Measurements from ENCODE around the gene TMOD2.

Gene TMOD2

GRCh38 chr15:51750792-51751696, at the start of gene TMOD2:
Gene TMOD2, plus strand, starts transcription at chr15:51751597. Its CDS starts 14,845 bp downstream, at chr15:51766442.
- peak in 1 of 3 donors; percentile 44 for DNase-seq (ENCODE audit: low read depth in 3 of 3, low spot score in 1 of 3)

DNA sequence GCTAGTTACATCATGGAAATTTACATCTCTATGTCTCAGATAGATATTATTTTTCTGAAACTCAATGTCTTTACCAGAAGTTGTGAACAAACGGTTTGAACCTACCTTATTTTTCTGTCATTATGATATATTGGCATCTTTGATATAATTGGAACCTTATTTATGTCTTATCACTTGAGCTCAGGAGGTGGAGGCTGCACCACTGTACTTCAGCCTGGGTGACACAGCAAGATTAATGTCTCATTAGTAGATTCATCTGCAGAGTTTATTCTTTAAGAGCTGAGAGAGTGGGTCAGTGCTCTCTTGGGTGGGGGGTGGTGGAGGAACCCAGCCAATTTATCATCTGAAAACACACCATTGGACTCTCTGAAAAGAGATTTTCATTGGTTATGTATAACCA, 48.7 kb upstream of the TMOD2 start:
- DNase-seq (ENCODE audit: low read depth in 3 of 3, low spot score in 1 of 3): no peak

DNA sequence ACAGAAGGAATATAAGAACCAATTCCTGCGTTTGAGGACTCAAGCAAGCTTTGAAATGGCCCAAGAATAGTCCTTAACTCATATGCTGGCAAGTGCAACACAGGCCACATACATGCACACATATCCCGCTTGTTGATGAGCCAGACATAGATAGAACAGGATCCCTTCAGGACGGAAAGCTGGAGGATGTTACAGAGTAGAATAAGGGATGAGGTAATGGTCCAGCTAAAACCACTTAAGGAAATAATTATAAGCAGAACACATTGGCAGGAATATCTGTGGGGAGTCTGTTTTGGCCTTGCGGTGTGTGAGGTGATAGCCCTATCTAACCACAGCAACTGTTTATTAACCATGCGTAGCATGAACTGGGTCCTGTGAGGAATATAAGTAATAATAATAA, 45.1 kb upstream of the TMOD2 start:
- DNase-seq (ENCODE audit: low read depth in 3 of 3, low spot score in 1 of 3): no peak

- no peak for DNase-seq (ENCODE audit: low read depth in 3 of 3, low spot score in 1 of 3)
These were observed 44.3 kb upstream of the TMOD2 start for GRCh38 chr15:51706926-51707608.

DNA sequence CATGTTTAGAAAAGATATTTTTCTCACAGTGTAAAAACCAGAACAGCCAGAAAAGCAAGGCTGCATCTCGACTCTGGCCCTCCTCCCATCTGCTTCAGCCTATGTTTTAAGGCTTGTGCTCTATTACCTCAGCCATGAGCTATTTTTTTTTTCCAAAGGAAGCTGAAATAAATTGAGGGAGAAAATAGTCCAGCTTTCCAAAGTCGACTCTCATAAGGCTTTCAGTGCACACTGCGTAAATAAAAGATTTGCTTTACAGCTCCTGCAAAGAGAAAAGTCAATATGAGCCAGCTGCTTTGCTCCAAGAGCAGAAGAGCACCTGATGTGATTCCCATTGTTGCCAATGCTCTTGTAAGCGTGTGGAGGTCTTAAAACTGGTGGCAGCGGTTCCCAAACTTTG, 43.4 kb upstream of the TMOD2 start:
- no peak for DNase-seq (ENCODE audit: low read depth in 3 of 3, low spot score in 1 of 3)

DNA sequence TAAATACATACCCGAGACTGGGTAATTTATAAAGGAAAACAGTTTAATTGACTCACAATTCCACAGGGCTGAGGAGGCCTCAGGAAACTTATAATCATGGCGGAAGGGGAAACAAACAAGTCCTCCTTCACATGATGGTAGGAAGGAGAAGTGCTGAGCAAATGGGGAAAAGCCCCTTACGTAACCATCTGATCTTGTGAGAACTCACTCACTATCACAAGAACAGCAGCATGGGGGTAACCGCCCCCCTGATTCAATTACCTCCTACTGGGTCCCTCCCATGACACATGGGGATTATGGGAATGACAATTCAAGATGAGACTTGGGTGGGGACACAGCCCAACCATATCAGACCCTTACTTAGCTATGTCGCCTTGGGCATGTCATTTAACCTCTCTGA, 42.4 kb upstream of the TMOD2 start:
- no peak for DNase-seq (ENCODE audit: low read depth in 3 of 3, low spot score in 1 of 3)

GRCh38 chr15:51714162-51714561, 37.2 kb upstream of the TMOD2 start:
- DNase-seq (ENCODE audit: low read depth in 3 of 3, low spot score in 1 of 3): no peak

- no peak for DNase-seq (ENCODE audit: low read depth in 3 of 3, low spot score in 1 of 3)
These were observed 36.5 kb upstream of the TMOD2 start for GRCh38 chr15:51714911-51715310.

DNA sequence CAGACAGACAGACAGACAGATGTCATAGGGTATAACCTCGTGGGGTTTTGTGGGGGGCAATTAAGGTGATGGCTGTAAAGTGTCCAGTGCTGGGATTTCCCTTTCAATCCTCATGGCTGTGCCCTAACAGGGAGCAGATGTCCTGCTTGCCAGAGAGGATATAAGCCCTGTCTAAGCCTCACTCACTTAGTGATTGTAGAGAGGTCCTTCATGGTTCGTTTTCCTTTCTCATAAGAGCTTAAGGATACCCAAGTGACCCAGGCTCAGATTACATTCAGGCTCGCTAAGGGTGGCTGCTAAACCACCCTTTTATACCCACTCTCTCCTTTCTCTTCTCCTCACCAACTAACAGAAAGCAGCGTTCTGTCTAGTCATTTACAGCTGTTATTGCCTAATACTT, 33.2 kb upstream of the TMOD2 start:
- DNase-seq (ENCODE audit: low read depth in 3 of 3, low spot score in 1 of 3): no peak

DNA sequence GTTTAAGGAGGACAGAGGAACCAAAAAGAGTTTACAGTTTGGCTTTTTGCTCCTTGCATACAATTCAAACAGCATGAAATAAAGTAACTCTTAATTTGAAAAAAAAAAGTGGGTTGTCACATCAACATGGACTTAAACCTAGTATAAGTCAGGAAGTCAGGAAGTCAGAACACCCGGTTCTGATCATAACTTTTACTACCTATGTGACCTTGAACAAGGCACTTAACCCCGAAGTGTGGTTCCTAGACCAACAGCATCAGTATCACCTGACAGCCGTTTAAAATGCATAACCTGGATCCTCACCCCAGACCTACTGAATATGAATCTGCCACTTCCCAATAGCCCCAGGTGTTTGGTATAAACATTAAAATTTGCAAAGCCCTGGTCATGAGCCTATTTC, 32.7 kb upstream of the TMOD2 start:
- DNase-seq (ENCODE audit: low read depth in 3 of 3, low spot score in 1 of 3): no peak

GRCh38 chr15:51720201-51720995, 31.0 kb upstream of the TMOD2 start:
- no peak for DNase-seq (ENCODE audit: low read depth in 3 of 3, low spot score in 1 of 3)

GRCh38 chr15:51721199-51721960, 30.0 kb upstream of the TMOD2 start:
- DNase-seq (ENCODE audit: low read depth in 3 of 3, low spot score in 1 of 3): no peak

DNA sequence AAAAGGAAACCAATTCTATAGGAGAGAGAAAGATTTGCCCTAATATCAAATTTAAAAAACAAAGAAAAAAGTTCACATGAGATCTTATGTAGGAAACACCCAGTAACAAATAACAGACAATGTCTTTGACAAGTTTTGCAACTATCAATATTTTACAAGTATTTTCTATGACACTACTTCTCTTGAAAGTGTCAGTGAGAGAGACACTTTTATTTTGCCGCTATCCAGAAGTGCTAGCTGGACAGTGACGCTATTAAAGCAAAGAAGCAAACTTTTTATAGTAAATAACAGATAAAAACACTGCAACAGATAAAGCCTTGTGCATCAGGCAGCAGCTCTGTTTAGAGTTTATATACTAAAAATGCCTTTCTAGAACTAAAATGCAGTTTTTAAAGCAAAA, 27.2 kb upstream of the TMOD2 start:
- no peak for DNase-seq (ENCODE audit: low read depth in 3 of 3, low spot score in 1 of 3)

- DNase-seq (ENCODE audit: low read depth in 3 of 3, low spot score in 1 of 3): no peak
These were observed 26.7 kb upstream of the TMOD2 start for GRCh38 chr15:51724673-51725072.

- DNase-seq (ENCODE audit: low read depth in 3 of 3, low spot score in 1 of 3): no peak
These were observed 24.9 kb upstream of the TMOD2 start for GRCh38 chr15:51726302-51727073.

- DNase-seq (ENCODE audit: low read depth in 3 of 3, low spot score in 1 of 3): no peak
These were observed 24.1 kb upstream of the TMOD2 start for GRCh38 chr15:51727141-51727897.

- no peak for DNase-seq (ENCODE audit: low read depth in 3 of 3, low spot score in 1 of 3)
These were observed 19.7 kb upstream of the TMOD2 start for GRCh38 chr15:51731549-51732267.

GRCh38 chr15:51732646-51733045, 18.8 kb upstream of the TMOD2 start:
- no peak for DNase-seq (ENCODE audit: low read depth in 3 of 3, low spot score in 1 of 3)

Data from stimulated activated CD4-positive, alpha-beta T cell treated with anti-CD3 and anti-CD28 coated beads, TNF-alpha, amount 100 ng/mL, for 1 hour (primary cell).